ENCODE data around the gene DNAL4. TPM values are rescaled to one million over a fixed set of nuclear protein-coding genes. Genes with fewer than 3 reads are reported as not detected.

DNAL4 gene
- polyA plus RNA-seq, 3 donors: 8.9 to 9.3 (median 9.0) TPM

GRCh38 chr22:38730411-38730871, 63.5 kb downstream of the DNAL4 start:
- H3K9me3 ChIP-seq (replicated peaks in 1 of 2; ENCODE audit: control insufficient read depth in 1 of 2, insufficient read depth in 1 of 2, low read length in 2 of 2): no peaks in the 10 kb centered on the region
- intact Hi-C loops (cut with micrococcal nuclease): no loop called here
- no peaks in the 10 kb centered on the region for H3K27me3 ChIP-seq (ENCODE audit: control insufficient read depth in 2 of 2, insufficient read depth in 2 of 2, low read length in 2 of 2)
- H3K36me3 ChIP-seq (replicated peaks in 1 of 2; ENCODE audit: control insufficient read depth in 1 of 2, insufficient read depth in 2 of 2, low read length in 2 of 2): peaks cover 75 to 91% of the 10 kb centered on the region in 2 donors
- no peak overlapping the region for H3K27ac ChIP-seq (ENCODE audit: low read depth in 1 of 2, low read length in 2 of 2)
- peaks cover 99% of the 10 kb centered on the region for H4K20me1 ChIP-seq (ENCODE audit: insufficient read depth, low read length)
- no peak for DNase-seq
- no peak overlapping the region for H3K4me3 ChIP-seq (replicated peaks in 1 of 3; ENCODE audit: low read depth in 2 of 3, low read length in 3 of 3)
- H3K9ac ChIP-seq (ENCODE audit: insufficient read depth, low read length, poor library complexity, severe bottlenecking): no peak overlapping the region
- no peak overlapping the region for H2AFZ ChIP-seq (ENCODE audit: insufficient read depth, low read depth, low read length, poor library complexity, severe bottlenecking)
- no peak overlapping the region for H3K4me3 Mint-ChIP-seq
- no peak for TF ChIP-seq CTCF (IDR thresholded peaks at IDR 0.05)
- H3K9me3 Mint-ChIP-seq: no peaks in the 10 kb centered on the region
- peaks cover 74 to 88% of the 10 kb centered on the region in 2 donors for H3K36me3 Mint-ChIP-seq
- H3K27ac Mint-ChIP-seq: peak overlapping the region in 2 of 7 donors; percentile 66 to 74
- H3K27me3 Mint-ChIP-seq (ENCODE audit: low read depth in 3 of 3): peaks cover 0 to 3% (median 0%) of the 10 kb centered on the region in 3 donors
- H3K4me2 ChIP-seq (replicated peaks; ENCODE audit: extremely low read depth, low read length, poor library complexity, severe bottlenecking): no peak overlapping the region
- H3K4me1 ChIP-seq (ENCODE audit: control insufficient read depth in 1 of 2, insufficient read depth in 2 of 2, low read length in 2 of 2): no peaks in the 10 kb centered on the region
- peaks cover 8% of the 10 kb centered on the region for H3K4me1 Mint-ChIP-seq
- no peaks in the 10 kb centered on the region for H3K79me2 ChIP-seq (ENCODE audit: insufficient read depth, low read length)
- WGBS (ENCODE audit: insufficient coverage): 95% methylated on average over 6 of the region's 13 CpGs

- H3K4me1 Mint-ChIP-seq: peaks cover 8% of the 10 kb centered on the region
- peaks cover 74 to 88% of the 10 kb centered on the region in 2 donors for H3K36me3 Mint-ChIP-seq
- no peak overlapping the region for H3K4me3 Mint-ChIP-seq
- Histone ChIP-seq H4K20me1 (ENCODE audit: insufficient read depth, low read length) (peaks cover 99% of the 10 kb centered on the region), H2AFZ (ENCODE audit: insufficient read depth, low read depth, low read length, poor library complexity, severe bottlenecking) (no peak overlapping the region), H3K27me3 (ENCODE audit: control insufficient read depth in 2 of 2, insufficient read depth in 2 of 2, low read length in 2 of 2) (no peaks in the 10 kb centered on the region), H3K9me3 (replicated peaks in 1 of 2; ENCODE audit: control insufficient read depth in 1 of 2, insufficient read depth in 1 of 2, low read length in 2 of 2) (no peaks in the 10 kb centered on the region), H3K4me3 (replicated peaks in 1 of 3; ENCODE audit: low read depth in 2 of 3, low read length in 3 of 3) (no peak overlapping the region), H3K36me3 (replicated peaks in 1 of 2; ENCODE audit: control insufficient read depth in 1 of 2, insufficient read depth in 2 of 2, low read length in 2 of 2) (peaks cover 75 to 91% of the 10 kb centered on the region in 2 donors), H3K27ac (ENCODE audit: low read depth in 1 of 2, low read length in 2 of 2) (no peak overlapping the region), H3K79me2 (ENCODE audit: insufficient read depth, low read length) (no peaks in the 10 kb centered on the region), H3K4me1 (ENCODE audit: control insufficient read depth in 1 of 2, insufficient read depth in 2 of 2, low read length in 2 of 2) (no peaks in the 10 kb centered on the region), H3K9ac (ENCODE audit: insufficient read depth, low read length, poor library complexity, severe bottlenecking) (no peak overlapping the region), H3K4me2 (replicated peaks; ENCODE audit: extremely low read depth, low read length, poor library complexity, severe bottlenecking) (no peak overlapping the region)
- peaks cover 0 to 3% (median 0%) of the 10 kb centered on the region in 3 donors for H3K27me3 Mint-ChIP-seq (ENCODE audit: low read depth in 3 of 3)
- H3K9me3 Mint-ChIP-seq: no peaks in the 10 kb centered on the region
- WGBS (ENCODE audit: insufficient coverage): 86% methylated on average over 4 of the region's 6 CpGs
- intact Hi-C loops (cut with micrococcal nuclease): no loop called here
- no peak for TF ChIP-seq CTCF (IDR thresholded peaks at IDR 0.05)
- H3K27ac Mint-ChIP-seq: peak overlapping the region in 3 of 7 donors; percentile 38 to 74 (median 66)
- DNase-seq: no peak
Measured at GRCh38 chr22:38729946-38730345, 64.0 kb downstream of the DNAL4 start.
